Bronchial epithelial cell (primary cell): ENCODE measurements around the gene MCC. TPM values are rescaled to one million over a fixed set of nuclear protein-coding genes. Genes with fewer than 3 reads are reported as not detected.

Experiments used
- DNase-seq: peaks from one replicate; pipeline ENCODE4 v3.0.0-alpha.2; 2010; ENCODE audit warnings: low read depth
- FAIRE-seq: peaks from 2 replicates; lab custom pipeline; 2011; peaks lifted over from hg19 to GRCh38; lab: Jason Lieb, UNC
- H3K27me3 ChIP-seq: 2 replicates; pipeline ENCODE4 v1.5.1; 2011; ENCODE audit warnings: low read length; ENCODE audit not compliant: control insufficient read depth, insufficient read depth
- H3K36me3 ChIP-seq: 2 replicates; pipeline ENCODE4 v1.5.1; 2011; ENCODE audit warnings: low read length; ENCODE audit not compliant: control insufficient read depth, insufficient read depth
- H3K4me3 ChIP-seq: 2 replicates; pipeline ENCODE4 v1.5.1; 2011; ENCODE audit warnings: mild to moderate bottlenecking, low read depth, low read length, control low read depth
- total RNA-seq: library from RNA; depleted of rRNA; stranded (reverse); fragments of >200 nt; gene quantifications from 2 replicates; pipeline ENCODE4 v1.2.1, GENCODE V29; 2014
- TF ChIP-seq, protein P1 (sequence below): IDR thresholded peaks from 2 replicates; pipeline ENCODE4 v1.5.1; 2011; ENCODE audit warnings: mild to moderate bottlenecking, moderate library complexity, low read length, control low read depth, inconsistent platforms; ENCODE audit not compliant: insufficient read depth, severe bottlenecking

Gene MCC
- total RNA-seq, 1 donor from 2014 or later: 43.2 TPM

DNA sequence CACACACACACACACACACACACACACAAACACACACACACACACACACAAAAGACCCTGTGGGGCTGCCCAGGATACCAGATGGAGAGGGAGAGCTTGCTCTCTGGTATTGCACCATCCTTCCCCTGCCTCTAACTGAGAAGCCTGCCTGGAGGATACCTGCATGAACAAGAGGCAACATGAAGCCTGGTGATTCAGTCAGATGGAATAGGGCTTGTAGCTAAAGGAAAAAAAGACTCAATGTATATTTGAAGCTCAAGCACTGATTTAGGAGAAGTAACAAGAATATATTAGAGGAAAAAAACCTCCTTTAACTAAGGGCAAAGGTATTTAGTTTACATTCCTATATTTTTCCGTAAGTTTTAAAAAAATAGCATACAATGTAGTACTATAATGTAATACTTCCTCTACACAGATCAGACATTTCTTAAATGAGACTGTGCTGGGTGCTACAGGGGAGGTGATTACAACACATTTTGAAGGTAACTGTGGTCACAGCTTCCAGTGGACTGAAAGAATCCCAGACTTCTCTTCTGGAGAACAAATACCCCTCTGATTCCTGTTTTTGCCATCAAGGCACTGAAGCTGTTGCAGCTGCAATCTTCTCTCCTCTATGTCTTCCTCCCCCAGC lies 342.4 kb downstream of the MCC start:
- Histone ChIP-seq H3K4me3 (no peak overlapping the region), H3K27me3 (no peaks in the 10 kb centered on the region), H3K36me3 (peaks cover 7% of the 10 kb centered on the region)
- peak; percentile 50 for FAIRE-seq
- TF ChIP-seq, protein P1, sequence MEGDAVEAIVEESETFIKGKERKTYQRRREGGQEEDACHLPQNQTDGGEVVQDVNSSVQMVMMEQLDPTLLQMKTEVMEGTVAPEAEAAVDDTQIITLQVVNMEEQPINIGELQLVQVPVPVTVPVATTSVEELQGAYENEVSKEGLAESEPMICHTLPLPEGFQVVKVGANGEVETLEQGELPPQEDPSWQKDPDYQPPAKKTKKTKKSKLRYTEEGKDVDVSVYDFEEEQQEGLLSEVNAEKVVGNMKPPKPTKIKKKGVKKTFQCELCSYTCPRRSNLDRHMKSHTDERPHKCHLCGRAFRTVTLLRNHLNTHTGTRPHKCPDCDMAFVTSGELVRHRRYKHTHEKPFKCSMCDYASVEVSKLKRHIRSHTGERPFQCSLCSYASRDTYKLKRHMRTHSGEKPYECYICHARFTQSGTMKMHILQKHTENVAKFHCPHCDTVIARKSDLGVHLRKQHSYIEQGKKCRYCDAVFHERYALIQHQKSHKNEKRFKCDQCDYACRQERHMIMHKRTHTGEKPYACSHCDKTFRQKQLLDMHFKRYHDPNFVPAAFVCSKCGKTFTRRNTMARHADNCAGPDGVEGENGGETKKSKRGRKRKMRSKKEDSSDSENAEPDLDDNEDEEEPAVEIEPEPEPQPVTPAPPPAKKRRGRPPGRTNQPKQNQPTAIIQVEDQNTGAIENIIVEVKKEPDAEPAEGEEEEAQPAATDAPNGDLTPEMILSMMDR: no peak
- DNase-seq: peak; percentile 98

DNA sequence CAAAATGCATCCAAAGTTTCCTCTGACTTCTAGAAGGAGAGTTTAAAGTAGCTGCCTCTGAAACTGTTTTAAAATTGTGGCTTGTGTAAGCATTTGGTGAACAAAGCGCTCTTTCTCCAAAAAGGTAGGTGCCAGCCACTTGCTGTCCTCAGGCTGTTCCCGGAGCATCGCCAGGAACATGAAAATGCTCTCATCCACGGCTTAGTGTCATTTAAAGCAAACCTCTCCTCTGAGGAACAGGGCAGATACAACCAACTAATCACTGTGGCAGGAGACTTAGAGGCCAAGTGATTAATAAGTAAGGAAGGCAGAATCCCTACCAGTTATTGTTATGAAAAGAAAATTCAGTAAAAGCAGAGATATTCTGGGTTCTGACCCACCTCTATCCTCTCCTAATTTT lies 346.1 kb downstream of the MCC start:
- peaks cover 7% of the 10 kb centered on the region for H3K36me3 ChIP-seq
- H3K4me3 ChIP-seq: no peak overlapping the region
- H3K27me3 ChIP-seq: no peaks in the 10 kb centered on the region
- DNase-seq: no peak
- FAIRE-seq: no peak
- TF ChIP-seq, protein P1: no peak

DNA sequence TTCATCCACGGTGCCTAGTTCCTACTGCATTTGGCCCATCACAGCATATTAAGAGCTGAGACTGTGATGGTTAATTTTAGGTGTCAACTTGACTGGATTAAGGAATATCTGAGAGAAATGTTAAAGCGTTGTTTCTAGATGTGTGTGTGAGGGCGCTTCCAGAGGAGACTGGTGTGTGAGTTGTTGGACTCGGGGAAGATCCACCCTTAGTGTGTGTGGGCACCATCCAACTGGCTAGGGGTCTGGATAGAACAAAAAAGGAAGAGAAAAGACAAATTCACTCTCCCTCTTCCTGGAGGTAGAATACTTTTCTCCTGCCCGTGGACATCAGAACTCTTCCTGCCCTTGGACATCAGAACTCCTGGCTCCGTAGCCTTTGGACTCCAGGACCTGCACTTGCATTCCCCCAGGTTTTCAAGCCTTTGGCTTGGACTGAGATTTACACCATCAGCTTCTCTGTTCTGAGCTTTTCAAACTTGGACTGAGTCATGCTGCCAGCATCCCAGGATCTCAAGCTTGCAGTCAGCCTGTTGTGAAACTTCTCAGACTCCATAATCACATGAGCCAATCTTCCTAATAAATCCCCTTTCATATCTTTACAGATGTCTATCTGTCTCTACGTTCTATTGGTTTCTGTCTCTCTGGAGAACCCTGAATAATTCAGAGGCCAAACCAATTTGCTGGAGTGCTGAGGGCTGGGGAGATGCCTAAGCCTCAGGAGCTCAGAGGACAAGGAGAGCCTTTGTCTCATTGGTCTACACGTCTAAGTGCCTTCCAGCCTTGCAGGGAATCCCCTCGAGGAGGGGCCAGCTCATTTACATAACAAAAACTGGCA lies 347.2 kb downstream of the MCC start:
- TF ChIP-seq, protein P1: no peak
- Histone ChIP-seq H3K4me3 (no peak overlapping the region), H3K36me3 (peaks cover 7% of the 10 kb centered on the region), H3K27me3 (no peaks in the 10 kb centered on the region)
- FAIRE-seq: peak; percentile 87
- DNase-seq: peak; percentile 82

DNA sequence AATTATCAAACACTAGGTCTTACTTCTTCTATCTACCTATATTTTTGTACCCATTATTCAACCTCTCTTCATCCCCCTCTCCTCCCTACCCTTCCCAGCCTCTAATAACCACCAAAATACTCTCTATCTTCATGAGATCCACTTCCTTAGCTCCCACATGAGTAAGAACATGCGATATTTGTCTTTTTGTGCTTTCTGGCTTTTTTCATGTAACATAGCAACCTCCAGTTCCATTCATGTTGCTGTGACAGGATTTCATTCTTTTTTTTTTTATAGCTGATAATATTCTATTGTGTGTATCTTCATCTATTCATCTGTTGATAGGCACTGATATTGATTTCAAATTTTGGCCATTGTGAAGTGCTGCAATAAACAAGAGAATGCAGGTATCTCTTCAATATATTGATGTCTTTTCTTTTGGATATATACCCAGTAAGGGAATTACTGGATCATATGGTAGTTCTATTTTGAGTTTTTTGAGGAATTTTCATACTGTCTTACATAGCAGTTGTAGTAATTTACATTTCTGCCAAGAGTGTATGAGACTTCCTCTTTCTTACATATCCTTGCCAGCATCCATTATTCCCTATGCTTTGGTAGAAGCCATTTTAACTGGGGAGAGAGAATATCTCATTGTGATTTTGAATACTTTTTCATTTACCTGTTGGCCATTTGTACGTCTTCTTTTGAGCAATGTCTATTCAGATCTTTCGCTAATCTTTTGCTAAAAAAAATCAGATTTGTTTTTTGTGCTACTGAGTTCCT lies 354.9 kb downstream of the MCC start:
- Histone ChIP-seq H3K4me3 (no peak overlapping the region), H3K36me3 (peaks cover 2% of the 10 kb centered on the region), H3K27me3 (no peaks in the 10 kb centered on the region)
- TF ChIP-seq, protein P1: no peak
- FAIRE-seq (no peak), DNase-seq (no peak)

DNA sequence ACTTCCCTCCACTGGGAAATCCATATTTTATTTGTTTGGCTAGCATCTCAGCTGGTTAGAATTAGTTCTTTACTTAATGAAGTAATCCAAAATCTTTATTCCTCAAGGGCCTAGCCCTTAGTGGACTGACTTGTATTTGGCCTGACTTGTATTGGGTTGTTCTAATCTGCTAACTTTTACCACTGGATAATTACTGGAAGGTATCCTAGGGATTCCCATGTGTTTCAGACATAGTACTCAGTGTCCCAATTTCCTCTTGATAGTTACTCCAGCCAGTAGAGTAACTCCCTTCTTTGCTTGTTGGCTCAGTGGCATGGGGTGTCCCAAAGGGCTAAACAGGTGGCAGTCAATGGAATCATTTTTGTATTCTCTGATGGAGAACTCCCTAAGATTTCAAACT lies 355.7 kb downstream of the MCC start:
- Histone ChIP-seq H3K4me3 (no peak overlapping the region), H3K27me3 (no peaks in the 10 kb centered on the region), H3K36me3 (peaks cover 2% of the 10 kb centered on the region)
- FAIRE-seq (no peak), DNase-seq (no peak)
- TF ChIP-seq, protein P1: no peak
